PC-3 (cell line): ENCODE data around the gene TFEB. TPM values are rescaled to one million over a fixed set of nuclear protein-coding genes. Genes with fewer than 3 reads are reported as not detected.

Source experiments
- ATAC-seq: fragments of 200-7000 bp; cut with Tn5 transposase; 2 replicates; pipeline ENCODE4 v1.9.1; 2020; ENCODE audit warnings: mild to moderate bottlenecking, moderate library complexity
- BruUV-seq: library from RNA; stranded (reverse); fragments of 400-500 nt; replicated peaks from 2 replicates; lab custom pipeline; 2021; lab: Mats Ljungman, UMichigan
- CTCF ChIA-PET: fragments of 300-600 bp; sonication (Branson Sonifier 250); formaldehyde crosslinking; loops from one replicate; lab custom pipeline; 2022; ENCODE audit warnings: antibody characterized with exemption; lab: Charles Lee
- POLR2A ChIA-PET: fragments of 300-600 bp; sonication (Branson Sonifier 250); formaldehyde crosslinking; loops from one replicate; lab custom pipeline; 2022; ENCODE audit warnings: antibody characterized with exemption; ENCODE audit not compliant: unreplicated experiment; lab: Charles Lee
- DNase-seq: peaks from one replicate; pipeline ENCODE4 v3.0.0-alpha.2; 2015
- H2AFZ ChIP-seq: fragments of 300-600 bp; sonication (generic); 2 replicates; pipeline ENCODE4 v1.6.0; 2016; ENCODE audit warnings: antibody characterized with exemption, low read length
- H3F3A ChIP-seq: fragments of 300-600 bp; sonication (generic); one replicate; pipeline ENCODE4 v1.6.0; 2017; ENCODE audit warnings: antibody characterized with exemption, low read length, control low read depth, mild to moderate bottlenecking; ENCODE audit not compliant: unreplicated experiment
- H3K27ac ChIP-seq: fragments of 300-600 bp; sonication (generic); 2 replicates; pipeline ENCODE4 v1.5.1; 2016; ENCODE audit warnings: mild to moderate bottlenecking, low read length
- H3K27me3 ChIP-seq: fragments of 300-600 bp; sonication (generic); 2 replicates; pipeline ENCODE4 v1.6.1; 2016; ENCODE audit warnings: low read length, mixed read lengths
- H3K36me3 ChIP-seq: fragments of 300-600 bp; sonication (generic); 2 replicates; pipeline ENCODE4 v1.6.1; 2016; ENCODE audit warnings: low read depth, mixed run types, low read length, mixed read lengths
- H3K4me1 ChIP-seq: fragments of 300-600 bp; sonication (generic); 2 replicates; pipeline ENCODE4 v1.5.1; 2016; ENCODE audit warnings: low read length; ENCODE audit not compliant: insufficient read depth
- H3K4me2 ChIP-seq: fragments of 300-600 bp; sonication (generic); 2 replicates; pipeline ENCODE4 v1.6.0; 2016; ENCODE audit warnings: low read length
- H3K4me3 ChIP-seq: fragments of 300-600 bp; sonication (generic); 2 replicates; pipeline ENCODE4 v1.5.1; 2016; ENCODE audit warnings: mild to moderate bottlenecking, low read length, mixed read lengths
- H3K79me2 ChIP-seq: fragments of 300-600 bp; sonication (generic); 2 replicates; pipeline ENCODE4 v1.6.1; 2017; ENCODE audit warnings: low read length, mixed read lengths
- H3K9ac ChIP-seq: fragments of 300-600 bp; sonication (generic); 2 replicates; pipeline ENCODE4 v1.6.0; 2016; ENCODE audit warnings: mild to moderate bottlenecking, low read length
- H3K9me2 ChIP-seq: fragments of 300-600 bp; sonication (generic); replicated peaks from 2 replicates; pipeline ENCODE4 v1.6.1; 2016; ENCODE audit warnings: mixed run types, low read length, mixed read lengths
- H3K9me3 ChIP-seq: fragments of 300-600 bp; sonication (generic); 2 replicates; pipeline ENCODE4 v1.6.1; 2016; ENCODE audit warnings: low read length, mixed read lengths
- H4K20me1 ChIP-seq: fragments of 300-600 bp; sonication (generic); 2 replicates; pipeline ENCODE4 v1.6.1; 2016; ENCODE audit warnings: low read length, mixed read lengths
- CTCF ChIP-seq: fragments of 300-600 bp; sonication (generic); conservative IDR thresholded peaks from 2 replicates; pipeline ENCODE4 v1.5.1; 2017; ENCODE audit warnings: antibody characterized with exemption, low read depth, mild to moderate bottlenecking, low read length
- EZH2 ChIP-seq: fragments of 300-600 bp; sonication (generic); IDR thresholded peaks from one replicate; pipeline ENCODE4 v1.6.1; 2017; ENCODE audit warnings: antibody characterized with exemption, mild to moderate bottlenecking, low read length; ENCODE audit not compliant: unreplicated experiment
- EZH2phosphoT487 ChIP-seq: fragments of 300-600 bp; sonication (generic); IDR thresholded peaks from 2 replicates; pipeline ENCODE4 v1.6.1; 2018; ENCODE audit warnings: mild to moderate bottlenecking, antibody characterized with exemption, low read length, borderline replicate concordance
- intact Hi-C: fragments of 100-400 bp; cut with micrococcal nuclease; formaldehyde crosslinking; loops from 2 replicates; pipeline ENCODE4 v1.9.0; 2023
- total RNA-seq: library from RNA; depleted of rRNA; stranded (reverse); fragments of >200 nt; gene quantifications from 2 replicates; pipeline ENCODE4 v1.2.3, GENCODE V29; 2014

The TFEB gene
- total RNA-seq, 1 experiment from 2014 or later: 4.2 TPM

DNA sequence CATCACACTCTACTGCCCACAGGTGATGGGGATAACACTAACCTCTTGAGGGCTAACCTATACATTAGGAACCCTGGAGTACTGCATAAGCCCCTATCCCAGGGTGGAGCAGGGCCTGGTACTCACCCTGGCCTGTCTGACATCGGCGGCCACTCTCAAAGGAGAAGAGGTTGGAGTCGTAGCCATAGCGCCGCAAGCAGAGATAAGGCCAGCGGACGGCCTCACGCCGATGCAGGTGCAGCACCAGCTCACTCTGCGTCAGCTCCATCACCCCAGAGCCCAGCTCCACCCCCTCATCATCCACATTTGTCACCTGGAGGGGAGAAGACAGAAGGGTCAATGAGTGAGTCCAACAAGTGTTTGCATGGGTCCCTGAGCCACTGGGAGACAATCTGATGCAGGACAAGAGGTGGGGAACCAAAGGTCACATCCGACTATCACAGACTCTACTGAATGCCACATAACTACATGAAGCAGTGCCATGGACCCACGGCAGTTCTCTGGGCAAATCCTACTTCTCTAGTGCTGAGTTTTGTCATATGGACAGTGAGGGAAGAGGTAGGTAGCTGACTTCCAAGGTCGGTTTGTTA, 40.0 kb upstream of the TFEB start:
- no TSS peak for BruUV-seq
- TF ChIP-seq EZH2phosphoT487 (no peak), CTCF (no peak), EZH2 (no peak)
- Histone ChIP-seq H3K9ac (no peak overlapping the region), H3K36me3 (no peaks in the 10 kb centered on the region; the same call in none of the 2 replicates), H3K9me3 (no peaks in the 10 kb centered on the region), H3K27ac (no peak overlapping the region), H3K4me3 (no peak overlapping the region), H3K9me2 (no peaks in the 10 kb centered on the region), H2AFZ (no peak overlapping the region), H3K4me2 (no peak overlapping the region), H4K20me1 (no peaks in the 10 kb centered on the region), H3K79me2 (peaks cover 6% of the 10 kb centered on the region; the same call in 1 of the 2 replicates), H3K27me3 (no peaks in the 10 kb centered on the region), H3K4me1 (peaks cover 5% of the 10 kb centered on the region; the same call in 1 of the 2 replicates), H3F3A (no peaks in the 10 kb centered on the region)
- CTCF ChIA-PET: no interaction called here
- intact Hi-C loops: loop anchor here (10.0 kb wide), 1 partner anchor 171 kb away; no protein-coding TSS in a partner anchor
- POLR2A ChIA-PET: no interaction called here
- ATAC-seq (no peak), DNase-seq (no peak)

- DNase-seq (no peak), ATAC-seq (no peak)
- Histone ChIP-seq H3K79me2 (peaks cover 6% of the 10 kb centered on the region; the same call in 1 of the 2 replicates), H3K4me1 (peaks cover 5% of the 10 kb centered on the region; the same call in 1 of the 2 replicates), H3K9me2 (no peaks in the 10 kb centered on the region), H3K9me3 (no peaks in the 10 kb centered on the region), H4K20me1 (no peaks in the 10 kb centered on the region), H3K27me3 (no peaks in the 10 kb centered on the region), H3K4me3 (no peak overlapping the region), H3K27ac (no peak overlapping the region), H3K36me3 (no peaks in the 10 kb centered on the region; the same call in none of the 2 replicates), H3F3A (no peaks in the 10 kb centered on the region), H3K4me2 (no peak overlapping the region), H2AFZ (no peak overlapping the region), H3K9ac (no peak overlapping the region)
- TF ChIP-seq EZH2phosphoT487 (no peak), EZH2 (no peak), CTCF (no peak)
- CTCF ChIA-PET: no interaction called here
- no TSS peak for BruUV-seq
- POLR2A ChIA-PET: no interaction called here
- intact Hi-C loops: loop anchor here (10.0 kb wide), 1 partner anchor 170 kb away; no protein-coding TSS in a partner anchor
Measured at GRCh38 chr6:41774841-41775240, 39.4 kb upstream of the TFEB start.
